WTC11 (cell line): ENCODE data around the gene SHROOM1.

Experiments
- CREB1 ChIP-seq: sonication (generic); formaldehyde crosslinking; IDR thresholded peaks from 2 replicates; pipeline ENCODE4 v1.8.0; 2023; ENCODE audit warnings: mild to moderate bottlenecking, missing genetic modification reagents
- CTCF ChIP-seq: fragments of 200-600 bp; IDR thresholded peaks from 2 replicates; pipeline ENCODE4 v1.8.0; 2022; ENCODE audit warnings: antibody characterized with exemption
- ESRRA ChIP-seq: sonication (generic); formaldehyde crosslinking; IDR thresholded peaks from 2 replicates; pipeline ENCODE4 v1.8.1; 2022; ENCODE audit warnings: mild to moderate bottlenecking, missing genetic modification reagents, borderline replicate concordance
- FOXP1 ChIP-seq: sonication (generic); formaldehyde crosslinking; IDR thresholded peaks from 2 replicates; pipeline ENCODE4 v1.8.0; 2022; ENCODE audit warnings: missing genetic modification reagents, mild to moderate bottlenecking, moderate library complexity, borderline replicate concordance
- NR3C1 ChIP-seq: sonication (generic); formaldehyde crosslinking; conservative IDR thresholded peaks from 2 replicates; pipeline ENCODE4 v1.8.1; 2023; ENCODE audit warnings: low read depth, mild to moderate bottlenecking, missing genetic modification reagents

- TF ChIP-seq CREB1 (CRISPR knock-in tag) (no peak), NR3C1 (CRISPR knock-in tag) (no peak), CTCF (no peak), FOXP1 (no peak), ESRRA (CRISPR knock-in tag) (no peak)
Measured at GRCh38 chr5:132790201-132790865, 40.1 kb downstream of the SHROOM1 start.
